CD4-positive, alpha-beta T cell treated with Interleukin-10 for 1 hour (primary cell): ENCODE data around the gene CATSPER1.
"Not testable (repeated sequence)": the region's sequence is repeated elsewhere in the genome, so short reads cannot be mapped to it uniquely, and the experiment has no call there.

Experiments
- DNase-seq: peaks from one replicate; pipeline ENCODE4 v3.0.0-alpha.2; 2020

Gene CATSPER1

DNA sequence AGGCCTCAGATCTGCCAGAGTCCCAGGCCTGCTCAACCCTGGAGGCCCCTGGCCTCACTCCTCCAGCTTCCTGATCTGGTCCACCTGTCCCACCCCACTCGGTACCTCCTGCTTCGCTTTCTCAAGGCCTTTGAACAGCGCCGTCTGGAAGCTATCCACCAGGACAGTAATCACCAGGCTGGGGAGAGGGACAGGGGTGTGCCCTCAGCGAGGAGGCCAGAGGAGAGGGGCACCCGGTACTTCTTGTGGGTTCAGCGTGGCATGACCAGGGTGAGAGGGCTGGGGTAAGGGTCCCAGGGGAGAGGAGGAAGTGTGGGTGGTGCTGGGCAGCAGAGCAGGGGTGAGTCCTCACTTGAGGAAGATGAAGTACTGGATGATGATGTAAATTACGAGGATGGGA lies 6.1 kb downstream of the CATSPER1 start:
- DNase-seq: no peak

DNA sequence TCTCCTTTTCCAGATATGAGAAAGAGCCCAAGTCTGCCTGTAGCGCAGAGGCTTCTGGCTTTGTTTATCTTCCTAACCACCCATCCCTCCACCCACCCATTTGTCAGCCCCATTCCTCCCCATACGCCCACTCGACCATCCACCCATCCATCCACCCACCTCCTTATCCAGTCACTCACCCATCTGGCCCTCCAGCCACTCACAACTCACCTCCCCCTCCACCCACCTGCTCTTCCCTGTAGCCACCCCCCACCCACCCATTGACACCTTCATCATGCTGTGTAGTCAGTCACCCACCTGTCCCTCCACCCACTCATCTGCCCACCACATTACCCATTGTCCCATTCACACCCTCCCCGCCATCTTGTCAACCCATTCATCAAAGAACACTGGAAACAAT lies 9.0 kb downstream of the CATSPER1 start:
- no peak for DNase-seq

DNA sequence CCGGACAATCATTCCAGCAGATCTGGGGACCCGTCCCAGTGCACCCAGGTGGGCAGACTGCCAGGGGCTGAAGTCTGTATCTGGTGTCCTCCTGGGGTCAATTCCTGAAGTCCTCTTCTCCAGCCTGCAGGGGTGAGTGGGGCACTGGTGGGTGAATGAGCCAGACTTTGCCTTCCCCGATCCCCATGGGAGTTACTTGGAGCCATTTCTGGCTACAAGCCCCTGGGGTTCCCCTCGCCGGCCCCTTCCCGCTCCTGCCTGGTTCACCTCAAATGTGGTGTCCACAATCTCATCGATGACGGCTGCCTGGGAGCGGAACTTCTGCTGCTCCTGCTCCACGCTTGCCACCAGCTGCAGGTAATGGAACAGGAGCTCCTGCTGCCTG lies 9.5 kb downstream of the CATSPER1 start:
- DNase-seq: no peak

DNA sequence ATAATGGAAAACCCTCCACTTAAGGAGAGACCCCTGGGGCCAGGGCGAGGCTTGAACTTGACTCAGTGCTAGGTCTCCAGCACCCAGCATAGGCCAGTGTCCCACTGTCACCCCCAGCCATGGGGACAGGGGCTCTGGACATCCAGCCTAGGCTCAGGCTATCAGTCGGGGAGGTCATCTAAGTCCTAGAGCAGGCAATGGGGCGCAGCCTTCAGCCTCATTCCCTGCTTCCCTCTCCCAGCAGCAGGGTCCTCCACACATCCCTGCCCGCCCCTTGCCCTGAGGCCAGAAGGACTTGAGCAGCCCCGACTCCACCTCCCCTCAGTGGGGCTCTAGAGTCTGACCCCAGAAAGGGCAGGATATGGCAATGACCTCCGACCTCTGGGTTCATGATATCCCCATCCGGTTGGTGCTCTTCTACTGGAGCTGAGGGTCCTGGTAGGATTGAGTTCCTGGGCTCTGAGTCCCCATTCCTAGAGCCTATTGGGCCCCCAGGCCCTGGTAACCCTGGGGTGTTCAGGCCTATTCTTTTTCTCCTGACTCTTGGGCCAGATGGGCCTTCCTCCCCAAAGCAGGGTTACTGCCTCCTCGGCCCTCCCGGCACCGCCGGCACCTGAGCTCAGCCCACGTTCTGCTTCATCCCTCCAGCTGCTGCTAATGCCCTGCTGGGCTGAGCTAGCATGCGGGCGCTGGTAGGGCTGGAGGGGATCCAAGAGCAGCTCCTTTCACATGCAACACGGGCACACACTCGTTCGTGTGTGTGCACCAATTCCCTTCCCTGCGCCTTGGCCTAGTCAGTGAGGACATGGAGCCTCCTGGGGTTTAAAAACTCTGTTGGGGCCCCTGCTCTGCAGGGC lies 10.1 kb downstream of the CATSPER1 start:
- no peak for DNase-seq

DNA sequence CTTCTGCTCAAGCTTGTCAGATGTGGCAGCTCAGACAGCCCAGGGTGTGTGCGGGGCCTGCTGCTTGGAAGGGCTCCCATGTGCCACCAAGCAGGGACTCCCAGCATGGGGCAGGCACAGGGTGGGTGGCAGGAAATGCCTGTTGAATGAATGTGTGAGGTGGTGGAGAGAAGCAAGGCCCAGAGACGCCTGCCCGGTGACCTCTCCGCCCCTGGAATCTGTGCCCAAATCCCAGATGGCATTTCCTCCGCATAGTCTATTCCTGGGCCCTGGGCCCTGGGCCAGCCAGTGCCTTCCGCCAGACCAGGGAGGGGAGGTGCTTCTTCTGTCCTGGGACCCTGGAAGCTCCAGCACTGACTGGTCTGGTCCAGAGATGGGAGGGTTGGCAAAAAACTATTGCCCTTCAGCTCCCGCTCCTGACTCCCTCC lies 10.8 kb downstream of the CATSPER1 start:
- no peak for DNase-seq

DNA sequence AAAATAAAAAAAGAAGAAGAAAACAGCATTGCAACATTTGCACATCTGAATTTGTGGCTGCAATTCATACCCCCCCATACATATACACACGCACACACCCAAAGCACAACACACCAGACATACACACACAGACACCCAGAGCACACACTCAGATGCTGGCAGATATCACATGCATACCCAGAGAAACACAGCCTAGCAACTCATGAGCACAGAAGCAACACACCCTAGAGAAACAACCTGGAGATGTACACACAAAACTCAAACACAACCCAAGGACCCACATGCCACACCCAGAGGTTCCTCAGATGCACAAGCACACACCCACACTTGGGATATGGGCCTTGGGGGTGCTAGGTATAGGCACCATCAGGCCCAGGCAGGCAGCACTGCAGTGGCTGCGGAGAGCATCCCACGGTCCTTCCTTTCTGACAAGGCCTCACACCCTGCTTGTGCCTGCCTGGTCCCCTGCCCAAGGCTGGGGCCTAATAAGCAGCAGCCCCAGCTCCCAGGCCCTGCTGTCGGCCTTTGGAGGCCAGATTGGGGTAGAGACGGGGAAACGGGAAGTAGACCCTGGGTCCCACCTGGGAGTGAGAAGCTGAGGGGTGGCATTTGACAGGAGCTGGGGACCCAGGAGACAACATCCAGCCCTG lies 11.3 kb downstream of the CATSPER1 start:
- DNase-seq: no peak

DNA sequence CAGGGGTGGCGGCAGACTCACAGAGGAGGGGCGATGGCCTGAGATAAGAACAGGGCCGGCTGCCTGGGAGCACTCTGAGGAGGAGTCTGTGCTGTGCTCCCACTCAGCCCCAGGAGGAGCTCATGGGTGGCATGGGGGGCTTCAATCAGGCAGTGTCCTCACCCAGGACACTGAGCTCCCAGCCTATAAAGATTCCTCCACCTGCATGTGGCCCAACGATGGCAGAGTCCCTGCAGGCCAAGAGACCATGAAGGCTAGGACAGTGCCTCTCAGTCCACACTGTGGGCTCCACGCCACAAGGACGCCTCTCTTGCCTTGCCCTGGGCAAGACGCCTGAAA lies 12.5 kb downstream of the CATSPER1 start:
- no peak for DNase-seq

DNA sequence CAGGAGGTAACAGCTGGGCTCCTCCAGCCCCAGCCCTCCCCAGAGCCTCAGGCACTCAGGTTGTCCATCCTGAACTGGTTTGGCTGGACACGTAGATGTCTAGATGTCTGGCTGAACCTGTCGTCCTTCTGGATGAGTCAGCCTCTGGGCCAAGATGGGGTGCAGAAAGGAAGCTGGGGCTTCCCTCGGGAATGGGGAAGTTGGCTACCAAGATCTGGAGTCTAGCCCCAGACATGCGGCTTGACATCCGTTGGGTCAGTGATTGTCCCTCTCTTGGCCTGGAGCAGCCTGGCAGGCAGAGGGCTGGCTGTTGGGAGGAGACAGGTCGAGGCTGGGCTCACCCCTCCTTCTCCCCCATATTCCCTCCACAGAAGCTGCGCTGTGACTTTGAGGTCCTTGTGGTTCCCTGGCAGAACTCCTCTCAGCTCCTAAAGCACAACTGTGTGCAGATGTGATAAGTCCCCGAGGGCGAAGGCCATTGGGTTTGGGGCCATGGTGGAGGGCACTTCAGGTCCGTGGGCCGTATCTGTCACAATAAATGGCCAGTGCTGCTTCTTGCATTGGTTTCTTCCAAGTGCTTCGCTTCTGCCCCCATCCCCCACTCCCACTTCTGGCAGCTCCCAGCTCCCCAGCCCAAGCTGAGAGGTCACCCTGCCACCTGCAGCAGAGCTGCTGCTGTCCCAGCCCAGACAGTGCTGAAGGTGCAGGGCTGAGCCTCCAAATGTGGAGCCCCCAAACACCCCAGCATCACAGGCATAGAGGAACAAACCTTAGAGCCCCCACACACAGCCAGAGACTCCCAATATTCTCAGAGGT lies 13.1 kb downstream of the CATSPER1 start:
- no peak for DNase-seq

DNA sequence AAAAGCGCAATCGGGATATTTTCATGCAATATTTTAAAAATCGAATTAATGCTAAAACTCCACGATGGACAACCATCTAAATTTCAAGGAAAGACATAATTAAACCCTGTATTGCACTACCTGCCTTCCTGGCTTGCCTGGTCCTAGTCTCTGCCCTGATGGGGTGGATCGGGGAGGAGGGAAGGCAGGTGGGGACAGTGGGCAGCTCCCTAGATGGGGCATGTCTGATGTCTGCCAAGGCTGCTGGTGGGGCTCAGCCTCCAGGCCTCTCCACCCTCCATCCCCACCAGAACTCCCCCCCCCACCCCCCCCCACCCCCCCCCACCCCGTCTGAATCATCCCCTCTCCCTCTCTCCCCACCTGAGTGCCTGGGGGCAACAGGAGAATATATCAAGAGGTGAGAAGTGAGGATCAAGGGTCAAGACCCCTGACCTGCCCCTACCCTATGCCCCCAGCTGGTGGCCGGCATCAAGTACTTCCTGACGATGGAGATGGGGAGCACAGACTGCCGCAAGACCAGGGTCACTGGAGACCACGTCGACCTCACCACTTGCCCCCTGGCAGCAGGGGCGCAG lies 13.8 kb downstream of the CATSPER1 start:
- DNase-seq: no peak

DNA sequence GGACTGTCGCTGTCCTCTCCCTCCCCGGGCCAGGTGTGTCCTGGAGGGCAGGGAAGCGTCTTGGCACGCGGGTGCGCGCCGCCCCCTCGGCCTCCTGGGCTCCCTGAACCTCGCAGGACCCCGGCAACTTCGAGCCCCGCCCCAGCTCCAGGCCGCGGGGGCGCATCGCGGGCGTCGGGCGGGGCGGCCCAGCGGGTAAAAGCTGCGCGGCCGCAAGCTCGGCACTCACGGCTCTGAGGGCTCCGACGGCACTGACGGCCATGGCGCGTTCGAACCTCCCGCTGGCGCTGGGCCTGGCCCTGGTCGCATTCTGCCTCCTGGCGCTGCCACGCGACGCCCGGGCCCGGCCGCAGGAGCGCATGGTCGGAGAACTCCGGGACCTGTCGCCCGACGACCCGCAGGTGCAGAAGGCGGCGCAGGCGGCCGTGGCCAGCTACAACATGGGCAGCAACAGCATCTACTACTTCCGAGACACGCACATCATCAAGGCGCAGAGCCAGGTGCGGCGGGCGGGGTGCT lies 14.4 kb downstream of the CATSPER1 start, which contains the start of gene CST6:
Gene CST6, plus strand, starts transcription at position 224 of the 519 bp plus-strand sequence. Its CDS starts 37 bp downstream, at position 261.
- no peak for DNase-seq

DNA sequence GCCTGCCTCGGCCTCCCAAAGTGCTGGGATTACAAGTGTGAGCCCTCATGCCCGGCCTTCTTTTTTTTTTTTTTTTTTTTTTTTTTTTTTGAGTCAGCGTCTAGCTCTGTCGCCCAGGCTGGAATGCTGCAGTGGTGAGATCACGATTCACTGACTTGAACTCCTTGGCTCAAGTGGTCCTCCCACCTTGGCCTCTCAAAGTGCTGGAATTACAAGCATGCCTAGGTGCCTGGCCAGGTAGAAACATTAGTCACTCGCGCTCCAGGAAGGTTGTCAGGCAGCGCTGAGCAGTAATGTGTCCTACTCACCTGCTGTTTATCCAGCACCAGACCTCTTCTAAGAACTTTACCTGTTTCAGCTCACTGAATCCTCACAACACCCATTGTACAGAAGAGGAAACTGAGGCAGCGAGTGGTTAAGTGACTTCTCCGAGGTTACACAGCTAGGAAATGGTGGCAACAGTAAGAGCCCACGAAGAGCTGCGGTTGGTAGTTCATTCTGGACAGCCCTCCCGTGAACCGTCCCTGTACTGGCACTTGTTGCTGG lies 15.0 kb downstream of the CATSPER1 start:
- DNase-seq: no peak

DNA sequence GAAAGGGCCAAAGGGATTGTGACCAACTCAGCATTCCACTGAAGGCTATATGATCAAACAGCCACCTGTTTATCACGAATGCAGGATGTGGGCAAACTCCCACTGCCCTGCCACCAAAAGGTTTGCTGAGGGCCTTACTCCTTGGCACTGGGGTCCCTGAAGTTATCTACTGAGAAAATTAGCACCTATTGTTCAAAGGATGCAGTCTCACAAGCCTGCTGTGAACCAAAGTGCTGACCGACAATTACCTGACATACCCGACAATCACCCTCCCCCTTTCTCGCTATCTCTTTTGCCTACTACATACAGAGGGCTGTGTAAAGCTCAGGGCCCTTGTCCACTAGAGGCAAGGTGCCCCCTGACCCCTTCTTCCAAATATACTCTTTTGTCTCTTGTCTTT lies 16.2 kb downstream of the CATSPER1 start:
- not testable (repeated sequence) for DNase-seq

DNA sequence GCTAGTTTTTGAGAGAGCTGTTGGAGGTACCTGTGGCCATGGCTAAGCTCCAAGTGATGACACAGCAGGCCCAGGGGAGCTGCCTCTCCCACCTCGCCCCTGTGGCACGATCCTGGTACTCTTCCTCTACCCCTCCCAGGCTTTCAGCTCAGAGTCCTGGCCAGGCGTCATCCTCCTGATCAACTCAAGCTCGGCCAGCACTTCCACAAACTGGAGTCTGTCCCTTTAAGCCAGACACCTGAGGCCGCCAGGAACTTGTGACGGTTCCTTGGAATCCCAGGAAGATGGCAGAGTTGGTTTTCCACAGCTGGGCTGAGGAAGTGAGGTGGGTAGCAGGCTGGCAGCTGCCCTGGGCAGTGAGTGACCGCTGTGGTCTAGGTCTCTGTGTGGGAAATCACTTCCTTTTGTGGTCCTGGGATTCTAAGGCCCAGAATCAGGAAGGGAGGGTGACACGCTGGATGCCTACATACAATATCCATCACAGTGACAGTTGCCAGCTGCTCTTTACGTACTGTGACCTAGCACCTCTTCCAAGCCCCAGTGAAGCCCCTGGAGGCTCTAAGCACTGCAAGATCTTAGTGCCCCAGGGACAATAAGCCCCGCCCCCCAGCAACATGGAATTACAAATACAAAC lies 17.7 kb downstream of the CATSPER1 start:
- no peak for DNase-seq

DNA sequence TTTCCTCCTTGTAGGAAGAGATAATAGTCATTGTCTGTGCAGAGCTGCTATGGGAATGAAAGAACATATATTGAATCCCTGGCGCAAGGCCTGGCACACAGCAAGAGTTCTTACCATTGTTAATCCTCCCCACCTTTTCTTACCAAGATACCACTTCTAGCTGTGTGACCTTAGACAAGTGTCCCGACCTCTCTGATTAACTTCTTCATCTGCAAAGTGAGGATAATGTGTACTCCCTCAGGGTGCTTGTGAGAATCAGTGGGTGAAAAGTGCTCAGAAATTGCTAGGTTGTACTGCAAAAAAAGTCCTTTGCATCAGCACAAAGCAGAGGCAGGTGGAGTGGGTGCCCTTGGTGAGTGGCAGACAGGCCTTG lies 18.2 kb downstream of the CATSPER1 start:
- no peak for DNase-seq

DNA sequence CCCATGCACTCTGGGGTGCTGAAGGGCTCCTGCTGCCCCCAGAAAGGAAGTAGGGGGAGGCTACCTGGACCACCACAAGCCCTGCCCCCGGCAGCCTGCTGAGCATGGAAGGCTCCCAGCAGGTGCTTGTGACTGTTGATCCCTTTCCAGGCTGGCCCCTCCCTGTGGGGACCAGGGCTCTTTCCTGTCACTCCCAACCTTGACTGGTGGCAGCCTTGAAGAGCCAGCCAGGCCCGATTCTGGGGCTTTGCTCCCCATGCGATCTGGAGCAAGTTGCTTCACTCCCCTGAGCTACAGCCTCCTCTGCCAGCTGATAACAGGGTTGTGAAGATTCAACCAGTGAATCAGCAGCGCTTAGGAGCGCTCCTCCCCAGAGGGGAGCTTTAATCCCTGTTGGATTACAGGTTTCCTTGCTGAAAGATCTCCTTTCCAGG lies 19.1 kb downstream of the CATSPER1 start:
- no peak for DNase-seq

DNA sequence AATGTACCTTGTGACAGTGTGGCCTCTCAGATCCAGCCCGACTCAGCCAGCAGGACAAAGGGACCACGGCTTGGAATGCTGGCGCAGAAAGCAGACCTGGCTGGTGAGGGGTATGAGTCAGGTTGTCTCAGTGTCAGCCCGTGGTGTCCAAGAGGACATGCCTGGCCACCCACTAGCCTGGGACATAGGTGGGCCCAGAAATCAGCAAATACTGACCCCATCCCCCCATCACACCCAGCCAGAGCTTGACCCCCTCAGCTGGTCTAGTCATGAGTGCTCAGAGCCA lies 19.4 kb downstream of the CATSPER1 start:
- DNase-seq: no peak

DNA sequence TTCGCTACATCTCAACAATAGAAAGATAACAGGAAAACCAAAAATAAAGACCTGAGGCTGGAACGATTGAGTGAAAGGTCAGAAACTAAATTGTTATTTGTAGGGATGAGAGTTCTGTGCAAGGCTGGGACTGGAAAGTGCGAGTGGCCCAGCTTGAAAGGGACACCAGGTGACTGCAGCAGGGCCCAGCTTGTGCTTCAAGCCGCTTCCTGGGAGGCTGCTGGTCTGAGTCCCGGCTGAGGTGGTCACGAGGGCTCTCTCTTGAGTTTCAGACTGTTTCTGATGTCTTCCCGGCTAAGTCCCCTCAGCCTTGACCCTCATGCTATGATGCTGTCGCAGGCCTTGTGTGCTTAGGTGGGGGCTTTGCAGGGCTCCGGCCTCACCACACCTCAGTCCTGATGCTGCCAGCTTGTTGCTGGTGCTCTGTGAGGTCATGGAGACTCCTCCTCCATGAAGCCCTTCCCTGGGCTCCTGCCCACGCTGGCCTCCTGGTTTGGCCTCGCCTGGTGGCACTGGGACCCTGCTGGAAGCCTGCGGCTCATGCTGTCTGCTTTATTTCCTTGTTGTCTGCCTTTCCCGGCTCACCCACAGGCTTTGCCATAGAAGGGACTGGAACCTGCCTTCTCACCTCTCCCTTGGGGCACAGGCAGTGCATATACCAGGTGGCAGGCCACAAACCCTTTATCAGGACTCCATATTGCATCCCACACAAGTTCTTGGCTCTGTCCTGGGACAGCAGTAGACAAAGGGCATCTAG lies 20.0 kb downstream of the CATSPER1 start:
- no peak for DNase-seq

DNA sequence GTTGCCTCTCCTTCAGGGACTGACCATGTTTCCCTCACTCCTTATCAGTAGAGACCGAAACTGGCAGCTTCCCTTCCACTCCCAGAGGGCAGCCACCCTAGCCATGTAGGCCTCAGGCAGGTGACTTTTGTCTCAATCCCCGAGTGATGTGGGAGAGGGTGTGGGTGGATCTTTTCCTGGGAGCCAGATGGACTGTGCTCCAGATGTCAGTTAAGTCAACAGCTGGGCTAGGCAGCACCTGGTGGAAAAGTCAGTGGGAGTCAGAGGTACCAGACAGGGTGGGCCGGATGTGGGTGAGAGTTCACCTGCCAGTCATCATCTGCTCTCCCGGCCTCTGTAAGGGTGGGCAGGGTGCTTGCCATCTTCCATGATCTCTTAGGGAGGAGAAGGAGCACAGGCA lies 22.1 kb downstream of the CATSPER1 start:
- no peak for DNase-seq

DNA sequence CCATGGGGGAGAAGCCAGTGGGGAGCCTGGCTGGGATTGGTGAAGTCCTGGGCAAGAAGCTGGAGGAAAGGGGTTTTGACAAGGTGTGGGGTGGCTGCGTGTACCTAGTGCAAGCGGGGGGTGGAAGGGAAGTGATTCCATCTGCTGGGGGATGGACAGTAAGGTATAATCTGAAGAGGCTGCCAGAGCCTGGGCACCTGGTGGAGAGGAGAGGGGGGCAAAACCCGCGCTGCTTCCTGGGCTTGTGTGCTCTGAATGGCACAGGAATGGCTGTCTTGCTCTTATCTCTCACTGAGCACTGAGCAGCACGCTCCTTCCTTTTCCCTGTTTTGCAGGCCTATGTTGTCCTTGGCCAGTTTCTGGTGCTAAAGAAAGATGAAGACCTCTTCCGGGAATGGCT lies 23.0 kb downstream of the CATSPER1 start:
- DNase-seq: no peak

DNA sequence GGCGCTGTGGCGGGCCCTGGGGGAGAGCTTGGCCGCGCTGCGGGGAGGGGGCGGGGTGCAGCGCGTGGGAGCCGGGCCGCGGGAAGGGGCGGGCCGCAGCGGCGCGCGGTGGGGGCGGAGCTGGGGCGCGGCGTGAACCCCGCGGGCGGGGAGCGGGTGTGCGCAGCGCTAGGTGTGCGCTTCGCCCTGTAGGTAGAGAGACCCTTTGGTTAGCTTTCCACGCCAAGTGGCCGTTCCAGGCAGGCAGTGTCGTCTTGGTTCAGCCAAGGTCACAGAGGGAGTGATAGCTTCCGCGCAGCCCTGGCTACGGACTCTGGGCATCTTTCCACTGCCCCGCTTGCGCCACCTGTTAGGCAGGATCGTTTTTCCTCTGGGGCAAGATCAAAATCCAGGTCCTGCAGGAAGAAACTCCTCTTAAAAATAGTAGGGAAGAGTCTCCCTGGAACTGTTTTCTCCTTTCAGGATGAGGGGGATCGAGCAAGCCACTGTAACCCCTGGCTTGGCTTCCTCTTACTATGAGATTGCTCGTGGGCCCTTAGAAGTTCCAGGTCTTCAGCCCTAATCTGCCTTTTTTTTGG lies 23.5 kb downstream of the CATSPER1 start:
- no peak for DNase-seq

DNA sequence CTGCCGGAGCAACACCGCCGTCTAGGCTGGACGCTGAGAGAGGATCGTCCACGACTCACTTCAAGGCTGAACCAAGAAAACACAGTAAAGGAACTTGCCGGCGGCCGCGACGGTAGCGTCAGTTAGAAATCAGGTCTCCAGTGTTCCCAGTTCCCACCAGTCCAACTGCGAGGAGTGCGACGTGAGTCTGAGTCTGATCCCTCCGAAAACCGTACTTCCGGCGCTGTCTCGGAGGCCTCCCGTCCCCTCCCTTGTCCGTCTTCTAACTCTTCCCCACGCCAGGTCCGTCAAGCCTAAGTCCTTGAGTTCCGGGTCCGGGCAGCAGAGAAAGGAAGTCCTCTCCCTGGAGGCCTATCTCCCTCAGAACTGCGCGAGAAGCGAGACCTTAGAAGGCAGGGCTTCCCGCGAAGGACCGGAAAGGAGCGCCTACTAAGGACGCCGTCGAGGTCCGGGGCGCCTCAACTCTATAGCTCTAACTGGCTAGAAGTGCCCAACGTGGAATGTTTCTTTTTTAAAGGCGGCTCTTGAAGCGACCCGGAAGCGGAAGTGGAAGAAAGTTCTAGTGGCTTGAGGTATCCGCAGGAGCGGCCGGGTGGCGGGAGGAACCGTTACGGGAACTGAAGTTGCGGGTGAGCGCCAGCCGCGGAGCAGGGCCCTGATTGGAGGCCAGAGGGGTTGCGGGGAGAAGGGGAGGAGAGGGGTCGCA lies 24.2 kb downstream of the CATSPER1 start, which contains the start of the genes BANF1 and EIF1AD:
Gene BANF1, plus strand, starts transcription at position 562 of the 706 bp plus-strand sequence. CDS start 748 bp downstream, outside the sequence.
Gene EIF1AD, minus strand, starts transcription at position 216 of the 706 bp plus-strand sequence. CDS start 1,768 bp downstream, outside the sequence.
- peak; percentile 97 for DNase-seq
